Gastrocnemius medialis (tissue), 4 donors: Measurements from ENCODE around the gene POU3F1.

Experiments used
- CTCF ChIP-seq, 5 experiments: fragments of 450-650 bp in 3 of 5; fragments of 200-600 bp in 2 of 5; sonication (generic) in 2 of 5; IDR thresholded peaks in 4 of 5; conservative IDR thresholded peaks in 1 of 5; 1 replicate in 4 of 5; 2 replicates in 1 of 5; pipeline ENCODE4 v1.5.1; 2016 to 2019; ENCODE audit warnings: antibody characterized with exemption in 5 of 5, mild to moderate bottlenecking in 3 of 5, moderate library complexity in 3 of 5
- POLR2A ChIP-seq, 2 donors: fragments of 450-650 bp; IDR thresholded peaks; one replicate each; pipeline ENCODE4 v1.6.1; 2017; ENCODE audit warnings: antibody characterized with exemption in 2 of 2, mild to moderate bottlenecking in 2 of 2, moderate library complexity in 2 of 2

- TF ChIP-seq CTCF (IDR thresholded peaks at IDR 0.05 in 4 of 5, conservative IDR thresholded peaks at IDR 0.05 in 1 of 5) (no peak), POLR2A (IDR thresholded peaks at IDR 0.05) (no peak)
Observed at GRCh38 chr1:38095454-38095931, 48.9 kb upstream of the POU3F1 start.
